H1 (cell line): ENCODE data around the gene ANKS1A. TPM values are rescaled to one million over a fixed set of nuclear protein-coding genes. Genes with fewer than 3 reads are reported as not detected.

Source experiments
- CTCF ChIA-PET: fragments of 300-600 bp; sonication (Branson Sonifier 250); formaldehyde crosslinking; loops from one replicate; lab custom pipeline; 2021; ENCODE audit not compliant: partially characterized antibody; lab: Charles Lee
- POLR2A ChIA-PET: fragments of 300-600 bp; sonication (Branson Sonifier 250); formaldehyde crosslinking; loops from one replicate; lab custom pipeline; 2021; ENCODE audit warnings: inconsistent platforms; ENCODE audit not compliant: partially characterized antibody; lab: Charles Lee
- DNase-seq, 2 experiments: peaks; one replicate each; pipeline versions ENCODE4 v3.0.0 to v3.0.0-alpha.2; 2010 to 2022; ENCODE audit warnings: low spot score in 2 of 2, low read depth in 1 of 2, mixed read lengths in 1 of 2
- FAIRE-seq: peaks from 2 replicates; lab custom pipeline; 2011; peaks lifted over from hg19 to GRCh38; lab: Jason Lieb, UNC
- H2AFZ ChIP-seq: 2 replicates; pipeline ENCODE4 v1.8.1; 2012; ENCODE audit warnings: low read length, inconsistent platforms
- H2AK5ac ChIP-seq: 2 replicates; pipeline ENCODE4 v1.6.1; 2013; ENCODE audit warnings: low read depth, low read length
- H2BK120ac ChIP-seq: replicated peaks from 2 replicates; pipeline ENCODE3; 2013; ENCODE audit warnings: low read depth, low read length, inconsistent platforms
- H2BK12ac ChIP-seq: 2 replicates; pipeline ENCODE4 v1.6.1; 2013; ENCODE audit warnings: low read depth, low read length
- H2BK15ac ChIP-seq: 2 replicates; pipeline ENCODE4 v1.6.1; 2013; ENCODE audit warnings: low read length
- H2BK20ac ChIP-seq: 2 replicates; pipeline ENCODE4 v1.6.1; 2013; ENCODE audit warnings: low read length
- H2BK5ac ChIP-seq: 2 replicates; pipeline ENCODE4 v1.6.1; 2013; ENCODE audit warnings: low read depth, low read length
- H3K14ac ChIP-seq: 2 replicates; pipeline ENCODE4 v1.6.1; 2013; ENCODE audit warnings: inconsistent platforms; ENCODE audit not compliant: insufficient read length
- H3K18ac ChIP-seq: 2 replicates; pipeline ENCODE4 v1.6.1; 2013; ENCODE audit warnings: low read length; ENCODE audit errors: extremely low read depth
- H3K23ac ChIP-seq: 2 replicates; pipeline ENCODE4 v1.6.1; 2013; ENCODE audit warnings: inconsistent platforms; ENCODE audit not compliant: insufficient read length
- H3K23me2 ChIP-seq: 2 replicates; pipeline ENCODE4 v1.6.1; 2013; ENCODE audit warnings: low read depth, low read length
- H3K27ac ChIP-seq: 2 replicates; pipeline ENCODE4 v1.6.1; 2011; ENCODE audit warnings: low read depth, low read length, inconsistent platforms
- H3K27me3 ChIP-seq, 4 experiments: replicated peaks in 1 of 4; 1 replicate in 1 of 4; 2 replicates in 3 of 4; pipeline versions ENCODE4 v1.6.1 to v1.8.1; 2011 to 2013; ENCODE audit warnings: low read length in 3 of 4, mild to moderate bottlenecking in 3 of 4, inconsistent platforms in 2 of 4, mixed read lengths in 2 of 4, moderate library complexity in 1 of 4; ENCODE audit not compliant: control insufficient read depth in 3 of 4, insufficient read depth in 3 of 4; ENCODE audit errors: extremely low read depth in 1 of 4
- H3K36me3 ChIP-seq, 4 experiments: 2 replicates each; pipeline versions ENCODE4 v1.6.1 to v1.8.1; 2011 to 2013; ENCODE audit warnings: mild to moderate bottlenecking in 4 of 4, low read length in 3 of 4, moderate library complexity in 2 of 4, control low read depth in 1 of 4, inconsistent platforms in 1 of 4; ENCODE audit not compliant: insufficient read depth in 4 of 4, control insufficient read depth in 2 of 4
- H3K4ac ChIP-seq: replicated peaks from 2 replicates; pipeline ENCODE3; 2013; ENCODE audit warnings: low read length, low read depth, mixed read lengths, inconsistent platforms; ENCODE audit not compliant: insufficient read length
- H3K4me1 ChIP-seq, 4 experiments: replicated peaks in 1 of 4; 1 replicate in 1 of 4; 2 replicates in 3 of 4; pipeline versions ENCODE4 v1.6.1 to v1.8.1; 2011 to 2013; ENCODE audit warnings: low read length in 3 of 4, inconsistent platforms in 2 of 4, mixed read lengths in 1 of 4; ENCODE audit not compliant: insufficient read depth in 4 of 4, control insufficient read depth in 3 of 4
- H3K4me2 ChIP-seq, 2 experiments: 2 replicates each; pipeline versions ENCODE4 v1.6.1 to v1.8.1; 2011 to 2013; ENCODE audit warnings: low read depth in 2 of 2, low read length in 2 of 2, control low read depth in 1 of 2, inconsistent platforms in 1 of 2, mild to moderate bottlenecking in 1 of 2; ENCODE audit not compliant: insufficient read depth in 1 of 2
- H3K4me3 ChIP-seq, 4 experiments: fragments of 200-600, 300-600 bp in 1 of 4; sonication (generic), shearing (Covaris generic), sonication (Bioruptor Twin) in 1 of 4; 2 replicates each; pipeline versions ENCODE4 v1.5.1 to v1.8.1; 2011 to 2016; ENCODE audit warnings: low read length in 4 of 4, low read depth in 3 of 4, control low read depth in 2 of 4, inconsistent platforms in 2 of 4, mild to moderate bottlenecking in 2 of 4, mixed read lengths in 1 of 4, moderate library complexity in 1 of 4; ENCODE audit not compliant: insufficient read depth in 2 of 4; ENCODE audit errors: extremely low read depth in 1 of 4
- H3K56ac ChIP-seq: replicated peaks from 2 replicates; pipeline ENCODE3; 2013; ENCODE audit warnings: low read depth, mild to moderate bottlenecking, mixed read lengths, low read length, inconsistent platforms; ENCODE audit not compliant: insufficient read length
- H3K79me1 ChIP-seq: 2 replicates; pipeline ENCODE4 v1.6.1; 2013; ENCODE audit warnings: low read depth, low read length, control low read depth
- H3K79me2 ChIP-seq, 2 experiments: 2 replicates each; pipeline versions ENCODE4 v1.6.1 to v1.8.1; 2012 to 2013; ENCODE audit warnings: low read length in 2 of 2, mild to moderate bottlenecking in 2 of 2, inconsistent platforms in 1 of 2; ENCODE audit not compliant: insufficient read depth in 2 of 2, control insufficient read depth in 1 of 2
- H3K9ac ChIP-seq, 4 experiments: replicated peaks in 1 of 4; 1 replicate in 1 of 4; 2 replicates in 3 of 4; pipeline versions ENCODE4 v1.6.1 to v1.8.1; 2011 to 2013; ENCODE audit warnings: low read depth in 3 of 4, low read length in 3 of 4, control low read depth in 2 of 4, mild to moderate bottlenecking in 2 of 4, moderate library complexity in 2 of 4, inconsistent platforms in 1 of 4; ENCODE audit errors: extremely low read depth in 1 of 4
- H3K9me3 ChIP-seq, 2 experiments: 2 replicates each; pipeline versions ENCODE4 v1.6.1 to v1.8.1; 2012 to 2013; ENCODE audit warnings: mild to moderate bottlenecking in 2 of 2, moderate library complexity in 2 of 2, control low read depth in 1 of 2, inconsistent platforms in 1 of 2, low read depth in 1 of 2, low read length in 1 of 2, mixed read lengths in 1 of 2; ENCODE audit not compliant: insufficient read depth in 2 of 2
- H4K20me1 ChIP-seq, 2 experiments: replicated peaks in 1 of 2; 2 replicates each; pipeline versions ENCODE3 to v1.8.1; 2011 to 2013; ENCODE audit warnings: inconsistent platforms in 2 of 2, low read length in 2 of 2, mild to moderate bottlenecking in 1 of 2; ENCODE audit not compliant: insufficient read depth in 2 of 2, control insufficient read depth in 1 of 2
- H4K5ac ChIP-seq: 2 replicates; pipeline ENCODE4 v1.6.1; 2013; ENCODE audit warnings: low read length, low read depth, mixed read lengths, inconsistent platforms; ENCODE audit not compliant: insufficient read length
- H4K8ac ChIP-seq: 2 replicates; pipeline ENCODE4 v1.8.0; 2013; ENCODE audit warnings: mild to moderate bottlenecking, moderate library complexity, low read length, inconsistent platforms; ENCODE audit not compliant: insufficient read depth; ENCODE audit errors: extremely low read depth
- H4K91ac ChIP-seq: replicated peaks from 2 replicates; pipeline ENCODE3; 2013; ENCODE audit warnings: low read length, mixed read lengths, inconsistent platforms; ENCODE audit not compliant: insufficient read length
- ATF2 ChIP-seq: IDR thresholded peaks from 2 replicates; pipeline ENCODE4 v1.6.1; 2012; ENCODE audit warnings: low read length, inconsistent platforms
- KDM1A ChIP-seq: fragments of 200-600, 300-600 bp; sonication (generic); IDR thresholded peaks from 2 replicates; pipeline ENCODE4 v1.7.1; 2016; ENCODE audit warnings: mild to moderate bottlenecking, low read length, borderline replicate concordance
- KDM5A ChIP-seq: fragments of 200-600 bp; IDR thresholded peaks from 2 replicates; pipeline ENCODE4 v1.7.1; 2012; ENCODE audit warnings: mild to moderate bottlenecking, low read length, inconsistent platforms, mixed read lengths
- MAFK ChIP-seq: IDR thresholded peaks from 2 replicates; pipeline ENCODE4 v1.6.1; 2012; ENCODE audit warnings: low read depth, mild to moderate bottlenecking, improper control_type of control experiment, low read length
- NRF1 ChIP-seq: IDR thresholded peaks from 2 replicates; pipeline ENCODE4 v1.6.1; 2011; ENCODE audit warnings: mild to moderate bottlenecking, low read depth, low read length, improper control_type of control experiment
- SAP30 ChIP-seq: fragments of 300-600 bp; sonication (generic); IDR thresholded peaks from 2 replicates; pipeline ENCODE4 v1.7.1; 2012; ENCODE audit warnings: low read length, moderate library complexity, mild to moderate bottlenecking, inconsistent platforms; ENCODE audit not compliant: insufficient read depth, insufficient replicate concordance
- SP4 ChIP-seq: IDR thresholded peaks from 2 replicates; pipeline ENCODE4 v1.6.1; 2012; ENCODE audit warnings: low read length, inconsistent platforms
- TEAD4 ChIP-seq: IDR thresholded peaks from 2 replicates; pipeline ENCODE4 v1.6.1; 2012; ENCODE audit warnings: low read depth, low read length, inconsistent platforms, mixed read lengths
- WGBS, 2 experiments: shearing (Covaris generic) in 1 of 2; methylation state at CpG; one replicate each; pipeline versions ENCODE4 v1.1.6 to v1.1.7; 2013 to 2015; ENCODE audit warnings: low lambda C conversion rate in 2 of 2, mixed read lengths in 2 of 2, inconsistent platforms in 1 of 2, low coverage in 1 of 2, missing lambda C conversion rate in 1 of 2; ENCODE audit not compliant: insufficient replicate concordance in 2 of 2, insufficient coverage in 1 of 2, insufficient read length in 1 of 2; ENCODE audit errors: extremely low coverage in 1 of 2, missing lambda C conversion rate in 1 of 2; 5-methylcytosine and 5-hydroxymethylcytosine counted together
- polyA plus RNA-seq, 7 experiments: library from polyadenylated mRNA; depleted of rRNA in 3 of 7; stranded (reverse) in 5 of 7; unstranded in 2 of 7; fragments of >200 nt in 5 of 7; fragments of 200-250 nt in 2 of 7; gene quantifications; 1 replicate in 5 of 7; 2 replicates in 1 of 7; 4 replicates in 1 of 7; pipeline versions ENCODE4 v1.2.1 to v1.2.3, GENCODE V29; 2011 to 2013; ENCODE audit warnings: missing spikeins in 2 of 7, mixed read lengths in 2 of 7
- total RNA-seq: library from RNA; stranded (reverse); fragmentation: NEBNext Ultra II Directional; extraction: Animal tissue kit (Norgen Biotek cat#: 25700); gene quantifications from 2 replicates; pipeline ENCODE4 v1.2.1, GENCODE V29; 2021

ANKS1A gene
- total and polyA plus RNA-seq, 2 of the 8 experiments (the other 6 are each of a cell fraction or from before 2014, with no cell fraction given), result 9.8 to 30.9 TPM

DNA sequence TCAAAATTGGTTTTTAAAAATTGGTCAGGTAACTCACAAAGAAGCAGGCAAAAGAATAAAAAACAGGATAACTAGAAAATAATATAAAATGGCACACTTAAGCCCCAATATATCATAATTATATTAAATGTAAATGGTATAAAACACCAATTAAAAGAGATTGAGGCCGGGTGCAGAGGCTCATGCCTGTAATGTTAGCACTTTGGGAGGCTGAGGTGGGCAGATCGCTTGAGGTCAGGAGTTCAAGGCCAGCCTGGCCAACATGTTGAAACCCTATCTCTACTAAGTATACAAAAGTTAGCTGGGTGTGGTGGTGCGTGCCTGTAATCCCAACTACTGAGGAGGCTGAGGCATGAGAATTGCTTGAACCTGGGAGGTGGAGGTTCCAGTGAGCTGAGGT, 216.0 kb downstream of the ANKS1A start:
- no peak overlapping the region for H3K27ac ChIP-seq
- H3K18ac ChIP-seq, result no peak overlapping the region
- POLR2A ChIA-PET, result no interaction called here
- no peaks in the 10 kb centered on the region for H4K20me1 ChIP-seq
- no peak overlapping the region for H3K4ac ChIP-seq
- no peak overlapping the region for H2AFZ ChIP-seq
- no peak overlapping the region for H3K23ac ChIP-seq
- H2BK20ac ChIP-seq, result no peak overlapping the region
- H3K79me1 ChIP-seq, result no peaks in the 10 kb centered on the region
- H3K27me3 ChIP-seq, result no peaks in the 10 kb centered on the region
- no peak overlapping the region for H3K9ac ChIP-seq
- H3K4me1 ChIP-seq, result no peaks in the 10 kb centered on the region
- DNase-seq, result no peak
- no peaks in the 10 kb centered on the region for H3K79me2 ChIP-seq
- no peaks in the 10 kb centered on the region for H3K36me3 ChIP-seq
- H4K5ac ChIP-seq, result no peak overlapping the region
- TF ChIP-seq ATF2 (no peak), SAP30 (no peak), KDM1A (no peak), MAFK (no peak), TEAD4 (no peak), SP4 (no peak), KDM5A (no peak), NRF1 (no peak)
- TF ChIP-seq, all 59 proteins: peak for 0
- 93% methylated on average over 3 of the region's 3 CpGs; no CpG with 5 or more reads in 1 of the 2 experiments for WGBS, 2 experiments
- no peak overlapping the region for H2BK120ac ChIP-seq
- H3K4me3 ChIP-seq, result no peak overlapping the region
- H3K9me3 ChIP-seq, result no peaks in the 10 kb centered on the region
- no peak overlapping the region for H2BK5ac ChIP-seq
- FAIRE-seq, result no peak
- H3K56ac ChIP-seq, result no peak overlapping the region
- CTCF ChIA-PET, result no interaction called here
- no peak overlapping the region for H2BK15ac ChIP-seq
- H3K23me2 ChIP-seq, result no peaks in the 10 kb centered on the region
- H3K14ac ChIP-seq, result no peak overlapping the region
- no peak overlapping the region for H4K8ac ChIP-seq
- H4K91ac ChIP-seq, result no peak overlapping the region
- no peak overlapping the region for H3K4me2 ChIP-seq
- H2BK12ac ChIP-seq, result no peak overlapping the region
- H2AK5ac ChIP-seq, result no peak overlapping the region
